HuH-7 (cell line): Measurements from ENCODE around the gene ERI3.
A peak's percentile ranks its signal among the peaks of the same experiment; 100 is the strongest.

Source experiments
- DNase-seq: peaks from one replicate; pipeline ENCODE4 v3.0.0; 2011; ENCODE audit warnings: low spot score

The ERI3 gene

DNA sequence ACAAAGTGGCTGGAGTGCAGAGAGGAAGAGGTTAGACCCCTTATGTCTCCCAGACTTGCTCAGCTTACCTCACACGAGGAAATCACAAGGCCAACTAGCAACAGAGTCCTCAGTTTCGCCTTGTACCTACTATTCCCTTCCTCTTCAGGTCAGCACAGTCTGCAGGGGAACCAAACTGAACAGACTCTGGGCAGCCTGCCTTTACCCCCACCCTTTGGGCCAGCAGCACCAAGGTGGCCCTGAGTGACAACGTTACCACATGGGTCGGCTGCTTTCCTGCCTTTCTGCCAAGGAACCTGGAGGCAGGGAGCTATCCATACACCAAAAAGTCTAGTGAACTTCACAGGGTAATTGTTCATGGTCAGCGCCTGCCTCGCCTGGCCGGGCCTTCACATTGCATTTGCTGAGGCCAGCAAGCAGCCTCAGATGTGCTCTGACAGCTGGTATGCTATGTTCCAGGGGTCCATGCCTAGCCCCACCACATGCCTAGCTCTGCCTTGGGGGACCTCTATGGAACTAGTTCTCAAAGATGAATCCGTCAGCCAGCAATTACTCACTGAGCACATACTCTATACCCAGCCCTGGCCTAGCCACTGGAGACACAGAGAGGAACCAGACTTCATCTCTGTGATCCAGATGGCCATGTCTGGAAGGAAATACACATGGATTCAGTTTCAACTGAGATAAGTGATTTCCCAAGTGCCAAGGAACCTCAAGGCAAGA, 72.2 kb downstream of the ERI3 start:
- DNase-seq, result no peak

- DNase-seq, result no peak
These were observed 72.9 kb downstream of the ERI3 start for GRCh38 chr1:44281962-44282703.

GRCh38 chr1:44276901-44277300, 78.2 kb downstream of the ERI3 start:
- DNase-seq, result no peak

GRCh38 chr1:44275991-44276405, 79.1 kb downstream of the ERI3 start:
- no peak for DNase-seq

- DNase-seq, result no peak
These were observed 79.6 kb downstream of the ERI3 start for GRCh38 chr1:44275296-44275962.

GRCh38 chr1:44273560-44274350, 81.3 kb downstream of the ERI3 start:
- no peak for DNase-seq

DNA sequence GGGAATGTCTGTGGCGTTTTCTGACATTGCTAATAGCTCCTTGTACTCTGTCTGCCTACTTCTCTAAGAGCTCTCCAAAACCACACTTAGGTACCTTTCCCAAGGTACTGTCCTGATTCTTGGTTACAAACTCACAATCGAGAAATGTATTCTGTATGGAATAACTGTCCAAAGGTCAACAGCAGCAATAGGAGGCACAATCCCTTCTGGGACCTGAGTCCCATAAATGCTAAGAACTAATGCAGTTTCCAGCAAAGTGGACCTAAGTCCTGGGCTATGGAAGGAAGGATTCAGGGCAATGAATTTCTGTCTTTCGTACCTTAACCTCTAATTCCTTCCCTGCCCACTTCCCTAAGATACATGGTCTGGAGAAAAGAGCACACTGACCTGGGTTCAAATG, 82.1 kb downstream of the ERI3 start:
- no peak for DNase-seq

- DNase-seq, result no peak
These were observed 83.4 kb downstream of the ERI3 start for GRCh38 chr1:44271646-44272045.

DNA sequence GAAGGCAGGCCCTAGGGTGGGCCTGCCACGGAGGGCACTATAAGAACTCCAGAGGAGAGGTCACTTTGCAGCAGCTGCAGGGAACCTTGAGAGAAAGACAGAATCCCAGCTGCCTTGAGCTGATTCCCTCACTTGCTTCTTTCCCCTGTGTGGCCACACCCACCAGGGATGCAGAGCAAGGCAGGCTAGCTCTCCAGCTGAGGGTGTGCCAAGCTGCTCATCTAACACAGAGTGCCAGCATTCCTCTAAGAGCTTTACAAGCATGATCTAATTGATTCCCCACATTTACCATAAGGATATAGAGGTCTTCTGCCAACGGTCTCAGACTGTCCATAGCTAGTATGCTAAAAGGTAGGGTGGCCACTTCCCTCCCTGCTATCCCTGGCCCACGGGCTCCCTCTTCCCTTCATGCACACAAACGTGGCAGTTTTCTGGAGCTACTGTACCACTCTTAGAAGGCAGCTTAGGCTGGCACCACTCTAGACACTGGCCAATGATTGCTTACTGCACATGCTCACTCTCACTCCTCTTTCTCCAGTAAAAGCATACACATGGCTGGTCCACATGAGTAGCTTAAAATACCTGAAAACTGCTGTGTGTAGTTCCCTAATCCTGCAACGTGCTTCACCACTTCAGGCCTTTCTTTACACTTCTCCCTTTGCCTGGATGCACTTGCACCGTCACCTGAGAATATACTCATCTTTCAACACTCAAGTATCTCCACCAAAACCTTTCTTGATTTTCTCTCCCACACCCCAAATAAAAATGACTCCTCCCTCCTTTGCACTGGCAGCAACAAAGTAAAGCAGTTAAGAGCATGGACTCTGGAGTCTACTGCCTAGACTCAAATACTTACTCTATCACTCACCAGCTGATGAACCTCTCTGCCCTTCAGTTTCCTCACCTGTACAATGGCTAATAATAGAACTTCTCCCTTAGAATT, 84.1 kb downstream of the ERI3 start:
- no peak for DNase-seq

- no peak for DNase-seq
These were observed 87.0 kb downstream of the ERI3 start for GRCh38 chr1:44268054-44268453.

DNA sequence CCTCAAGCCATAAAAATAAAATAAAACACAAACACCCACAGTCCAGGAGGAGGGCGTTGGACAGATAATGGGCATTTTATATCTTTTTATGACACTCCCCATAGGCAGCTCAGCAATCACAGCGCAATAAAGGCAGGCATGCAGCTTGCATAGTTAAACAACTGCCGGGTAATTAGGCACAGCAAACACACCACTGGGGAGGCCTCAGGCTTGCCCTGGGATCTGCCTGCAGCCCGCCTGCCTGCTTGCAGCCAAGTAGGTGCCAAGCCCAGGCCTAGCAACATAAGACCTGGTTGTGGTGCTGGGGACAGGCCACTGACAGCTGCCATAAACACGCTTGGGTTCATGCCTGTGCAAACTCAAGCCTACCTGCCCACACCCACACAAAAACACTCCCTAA, 87.6 kb downstream of the ERI3 start:
- DNase-seq, result peak; percentile 68

DNA sequence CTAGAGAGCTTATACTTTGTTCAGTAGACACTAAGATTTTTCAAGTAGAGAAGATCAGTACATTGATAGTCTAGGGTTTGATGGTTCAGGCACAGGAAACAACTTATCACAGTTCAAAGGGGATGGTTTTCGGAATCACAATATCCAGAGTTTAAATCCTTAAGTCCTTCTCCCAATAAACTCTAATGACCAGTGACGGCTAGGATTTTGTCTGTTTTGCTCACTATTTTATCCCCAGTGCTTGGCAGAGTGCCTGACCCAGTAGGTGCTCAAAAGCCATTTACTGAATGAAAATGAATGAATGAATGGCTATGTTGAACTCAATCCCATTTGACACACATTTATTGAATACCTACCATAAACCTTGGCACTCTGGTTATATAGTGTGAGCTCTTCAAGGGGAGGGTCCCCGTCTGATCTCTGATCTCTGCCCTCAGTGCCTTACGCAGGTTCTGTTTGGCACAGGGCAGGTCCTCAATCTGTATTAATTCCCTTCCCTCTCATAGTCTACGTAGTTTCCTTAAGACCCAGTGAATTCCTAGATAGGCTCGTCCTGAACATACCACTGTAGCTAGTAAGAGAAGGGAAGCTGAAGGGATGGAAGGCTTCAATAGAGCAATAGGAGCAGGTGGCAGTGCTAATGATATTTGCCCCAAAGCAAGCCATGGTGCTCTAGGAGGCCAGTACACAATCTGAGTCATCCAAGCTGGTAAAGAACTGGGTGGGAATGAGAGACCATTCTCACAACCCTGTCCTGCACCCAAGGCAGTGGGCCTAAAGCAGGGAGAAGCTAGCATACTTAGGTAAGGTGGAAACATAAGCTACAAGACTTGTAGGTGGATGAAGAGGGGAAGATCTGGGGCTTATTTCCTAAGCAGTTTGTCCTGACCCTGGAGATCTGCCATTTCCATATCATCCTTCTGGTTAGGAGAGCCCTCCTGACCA, 88.4 kb downstream of the ERI3 start:
- no peak for DNase-seq

DNA sequence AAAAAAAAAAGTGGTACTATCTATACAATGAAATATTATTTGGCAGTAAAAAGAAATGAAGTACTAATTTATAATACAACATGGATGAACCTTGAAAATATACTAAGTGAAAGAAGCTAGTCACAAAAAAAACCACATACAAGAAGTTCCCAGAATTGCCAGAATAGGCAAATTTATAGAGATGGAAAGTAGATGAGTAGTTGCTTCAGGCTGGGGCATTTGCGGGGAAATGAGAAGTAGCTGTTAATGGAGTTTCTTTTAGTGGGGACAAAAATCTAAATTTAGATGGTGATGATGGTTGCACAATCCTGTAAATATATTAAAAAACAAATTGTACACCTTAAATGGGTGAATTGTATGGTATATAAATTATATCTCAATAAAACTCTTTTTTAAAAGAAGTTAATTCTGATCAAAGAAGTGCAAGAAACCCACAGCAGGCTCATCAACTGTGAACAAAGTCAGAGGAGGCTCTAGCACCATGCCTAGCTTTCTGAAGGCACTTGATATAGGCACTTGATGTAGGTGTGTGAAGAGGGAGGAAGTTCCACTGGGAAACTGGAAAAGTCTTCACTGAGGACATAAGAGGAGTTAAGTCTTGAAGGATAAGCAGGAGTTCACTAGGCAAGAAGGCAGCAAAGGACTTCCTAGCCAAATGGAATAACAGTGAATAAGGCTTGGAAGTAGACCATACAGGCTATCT, 89.2 kb downstream of the ERI3 start:
- DNase-seq, result no peak

DNA sequence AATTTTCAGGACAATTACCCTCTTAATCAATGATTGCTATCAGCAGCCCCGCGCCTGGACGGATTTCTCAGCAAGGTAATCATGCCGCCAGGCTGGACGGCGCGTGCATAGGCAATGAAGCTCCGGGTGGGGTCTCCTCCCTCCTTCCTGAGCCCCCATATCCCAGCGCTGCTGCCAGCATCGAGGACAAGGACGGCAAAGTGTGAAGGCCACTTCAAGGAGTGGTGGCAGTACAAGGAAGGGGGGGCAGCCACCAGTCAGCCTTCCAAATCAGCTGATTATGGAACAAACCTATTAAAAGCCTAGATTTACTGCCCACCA, 90.6 kb downstream of the ERI3 start:
- no peak for DNase-seq

DNA sequence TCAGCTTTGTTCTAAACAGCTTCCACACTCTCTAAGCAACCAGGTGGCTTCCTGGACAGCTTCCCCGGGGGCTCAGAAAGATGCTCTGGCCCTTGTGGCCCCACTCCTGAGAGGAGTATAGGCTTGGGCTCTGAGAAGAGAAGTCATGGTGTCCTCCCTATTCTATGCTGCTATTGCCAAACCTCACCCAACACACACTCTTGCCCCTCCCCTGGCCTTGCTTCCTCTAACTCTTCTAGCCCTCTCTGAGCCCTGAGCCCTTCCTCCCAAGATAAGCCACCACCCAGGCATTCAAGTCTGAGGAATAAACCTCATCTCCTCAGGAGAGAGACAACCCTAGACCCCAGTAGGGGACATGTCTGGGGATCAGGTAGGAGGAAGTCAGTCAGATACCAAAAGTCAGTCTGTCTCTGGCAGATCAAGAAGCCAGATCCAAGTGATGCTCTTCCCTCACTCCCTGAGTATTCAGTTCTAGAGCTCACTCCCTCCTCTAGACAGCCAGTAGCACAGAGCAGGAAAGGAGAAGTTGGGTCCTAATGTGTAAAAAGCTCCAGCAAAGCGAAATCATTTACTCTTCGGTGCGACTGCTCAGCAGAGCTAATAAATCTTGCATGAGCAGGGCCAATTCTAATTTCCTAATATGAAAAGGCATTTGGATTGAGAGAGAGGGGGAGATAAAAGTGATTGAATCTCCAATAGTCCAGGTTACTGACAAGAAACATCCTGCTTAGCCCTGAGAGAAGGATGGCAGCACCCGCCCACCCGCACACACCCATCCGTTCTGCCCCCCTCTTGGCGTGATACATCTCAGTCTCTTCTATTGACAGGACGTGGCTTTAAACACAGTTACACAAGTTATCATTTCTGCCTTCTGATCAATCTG, 91.2 kb downstream of the ERI3 start:
- no peak for DNase-seq

DNA sequence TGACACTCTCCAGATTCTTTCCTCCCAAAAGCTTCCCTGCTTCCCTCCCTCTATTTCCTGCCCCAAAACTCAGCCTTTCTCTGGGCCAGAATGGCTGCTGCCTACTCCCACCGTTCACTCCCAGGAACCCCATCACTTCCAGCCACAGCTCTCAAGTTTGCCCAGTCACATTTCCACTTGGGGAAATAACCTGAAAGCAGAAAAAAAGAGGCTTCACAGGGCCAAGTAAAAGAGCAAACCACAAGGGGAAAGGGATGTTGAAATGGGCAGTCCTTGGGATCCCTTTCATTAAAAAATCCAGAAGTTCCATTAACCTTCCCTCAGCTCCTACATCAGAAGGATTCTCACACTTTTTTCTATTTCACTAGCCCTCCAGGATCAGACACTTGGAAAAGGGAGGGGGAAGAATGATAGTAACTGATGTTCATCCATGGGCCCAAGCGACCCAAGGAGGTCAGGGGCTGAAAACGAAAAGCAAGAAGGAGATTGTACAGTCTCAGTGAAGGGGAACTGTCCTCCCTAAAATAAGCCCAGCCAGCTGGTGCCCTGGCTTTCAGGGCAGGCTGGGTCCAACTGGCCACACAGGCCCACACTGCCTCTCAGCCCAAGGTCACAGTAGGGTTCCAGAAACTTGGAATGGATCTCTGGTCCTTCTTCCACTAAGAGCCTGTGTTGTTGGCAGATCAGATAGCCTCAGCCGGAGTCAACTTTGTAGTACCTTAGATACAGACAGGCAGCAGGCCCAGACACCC, 92.1 kb downstream of the ERI3 start:
- DNase-seq, result no peak

DNA sequence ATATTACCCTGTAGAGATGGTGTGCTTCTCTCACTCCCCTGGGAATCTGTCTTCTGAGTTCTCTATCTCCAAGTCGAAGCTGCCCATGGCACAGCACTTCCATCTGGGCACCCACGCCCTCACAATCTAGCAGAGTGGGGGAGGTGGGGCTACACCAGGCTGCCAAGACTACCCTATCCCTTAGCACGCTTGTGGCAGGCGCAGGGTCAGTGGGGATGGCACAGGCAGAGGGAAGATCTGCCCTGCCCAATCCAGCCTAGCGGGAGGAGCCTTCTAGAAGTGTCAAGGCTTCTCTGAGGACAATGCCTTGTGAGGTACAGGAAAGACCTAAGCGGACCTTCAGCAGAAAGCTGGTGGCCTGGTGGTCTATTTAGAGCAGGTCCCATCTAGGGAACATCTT, 92.6 kb downstream of the ERI3 start:
- DNase-seq, result no peak

GRCh38 chr1:44261962-44262361, 93.1 kb downstream of the ERI3 start:
- DNase-seq, result no peak
